Measurements from ENCODE around the gene RCOR1. TPM values are rescaled to one million over a fixed set of nuclear protein-coding genes. Genes with fewer than 3 reads are reported as not detected.

RCOR1 gene
- polyA plus RNA-seq, 6 donors from 2014 or later = 0.78 to 2.6 (median 1.6) TPM

GRCh38 chr14:102779574-102780315, 187.3 kb downstream of the RCOR1 start:
- Mint-ChIP-seq H3K27me3 (no peaks in the 10 kb centered on the region), H3K36me3 (peaks cover 4 to 15% of the 10 kb centered on the region in 2 donors), H3K4me1 (peaks cover 61 to 75% (median 71%) of the 10 kb centered on the region in 3 donors), H3K4me3 (peak overlapping the region; percentile 79 to 95 (median 91)), H3K9me3 (no peaks in the 10 kb centered on the region), H3K27ac (peak overlapping the region in 5 of 6 donors; percentile 39 to 96 (median 48))
- ATAC-seq (ENCODE audit: low read depth in 2 of 2) = no peak
- no peak for DNase-seq

Other genes starting within 250 kb of the RCOR1 start
- 10 to 100 TPM; 28.6 to 42.4 (median 34.9) TPM for gene CINP, start 229.8 kb upstream of the RCOR1 start, polyA plus RNA-seq (ENCODE audit: low read depth in 6 of 6)
- 1 to 10 TPM; 2.3 to 6.6 (median 3.1) TPM for gene TECPR2, start 229.7 kb upstream of the RCOR1 start, polyA plus RNA-seq (ENCODE audit: low read depth in 6 of 6)
- under 1 TPM in 5 of 6 donors, not detected in 1; 0.08 to 0.49 (median 0.17) TPM for gene ANKRD9, start 82.9 kb upstream of the RCOR1 start, polyA plus RNA-seq (ENCODE audit: low read depth in 6 of 6)
- gene TRAF3, start 184.8 kb downstream of the RCOR1 start, polyA plus RNA-seq (ENCODE audit: low read depth in 6 of 6) = 10 to 100 TPM; 22.2 to 36.7 (median 27.0) TPM